Measurements from ENCODE around the gene GSTO2. TPM values are rescaled to one million over a fixed set of nuclear protein-coding genes. Genes with fewer than 3 reads are reported as not detected.

GSTO2 gene
- total RNA-seq, 1 donor from 2014 or later: 5.9 TPM

- no peak overlapping the region for H3K4me3 Mint-ChIP-seq (ENCODE audit: unreplicated experiment)
- no peaks in the 10 kb centered on the region for H3K36me3 Mint-ChIP-seq (ENCODE audit: low read depth, unreplicated experiment)
- no peaks in the 10 kb centered on the region for H3K9me3 Mint-ChIP-seq (ENCODE audit: unreplicated experiment)
- TF ChIP-seq CTCF (IDR thresholded peaks at IDR 0.05; ENCODE audit: unreplicated experiment): no peak
- H3K27me3 Mint-ChIP-seq (ENCODE audit: unreplicated experiment): no peaks in the 10 kb centered on the region
- peaks cover 2% of the 10 kb centered on the region for H3K4me1 Mint-ChIP-seq (ENCODE audit: unreplicated experiment)
- DNase-seq (ENCODE audit: low spot score): no peak
- no peak overlapping the region for H3K27ac Mint-ChIP-seq (ENCODE audit: unreplicated experiment)
These were observed 8.8 kb downstream of the GSTO2 start for GRCh38 chr10:104277785-104278184.

- TF ChIP-seq CTCF (IDR thresholded peaks at IDR 0.05; ENCODE audit: unreplicated experiment): no peak
- Mint-ChIP-seq H3K27ac (ENCODE audit: unreplicated experiment) (no peak overlapping the region), H3K4me1 (ENCODE audit: unreplicated experiment) (peaks cover 2% of the 10 kb centered on the region), H3K4me3 (ENCODE audit: unreplicated experiment) (no peak overlapping the region), H3K36me3 (ENCODE audit: low read depth, unreplicated experiment) (no peaks in the 10 kb centered on the region), H3K27me3 (ENCODE audit: unreplicated experiment) (no peaks in the 10 kb centered on the region), H3K9me3 (ENCODE audit: unreplicated experiment) (no peaks in the 10 kb centered on the region)
- no peak for DNase-seq (ENCODE audit: low spot score)
These were observed 10.7 kb downstream of the GSTO2 start for GRCh38 chr10:104279550-104280259.

GRCh38 chr10:104281694-104282093 lies 12.7 kb downstream of the GSTO2 start:
- DNase-seq (ENCODE audit: low spot score): no peak
- no peaks in the 10 kb centered on the region for H3K27me3 Mint-ChIP-seq (ENCODE audit: unreplicated experiment)

GRCh38 chr10:104284846-104285245 lies 15.9 kb downstream of the GSTO2 start:
- Mint-ChIP-seq H3K9me3 (ENCODE audit: unreplicated experiment) (no peaks in the 10 kb centered on the region), H3K4me3 (ENCODE audit: unreplicated experiment) (no peak overlapping the region), H3K27ac (ENCODE audit: unreplicated experiment) (no peak overlapping the region), H3K27me3 (ENCODE audit: unreplicated experiment) (no peaks in the 10 kb centered on the region), H3K36me3 (ENCODE audit: low read depth, unreplicated experiment) (no peaks in the 10 kb centered on the region), H3K4me1 (ENCODE audit: unreplicated experiment) (no peaks in the 10 kb centered on the region)
- DNase-seq (ENCODE audit: low spot score): no peak
- TF ChIP-seq CTCF (IDR thresholded peaks at IDR 0.05; ENCODE audit: unreplicated experiment): no peak

More at GRCh38 chr10:104281694-104282093, 12.7 kb downstream of the GSTO2 start:
- H3K4me1 Mint-ChIP-seq (ENCODE audit: unreplicated experiment): no peaks in the 10 kb centered on the region
- no peak for TF ChIP-seq CTCF (IDR thresholded peaks at IDR 0.05; ENCODE audit: unreplicated experiment)
- H3K4me3 Mint-ChIP-seq (ENCODE audit: unreplicated experiment): no peak overlapping the region
- H3K9me3 Mint-ChIP-seq (ENCODE audit: unreplicated experiment): no peaks in the 10 kb centered on the region
- no peak overlapping the region for H3K27ac Mint-ChIP-seq (ENCODE audit: unreplicated experiment)
- H3K36me3 Mint-ChIP-seq (ENCODE audit: low read depth, unreplicated experiment): no peaks in the 10 kb centered on the region

- H3K4me1 Mint-ChIP-seq (ENCODE audit: unreplicated experiment): no peaks in the 10 kb centered on the region
- H3K36me3 Mint-ChIP-seq (ENCODE audit: low read depth, unreplicated experiment): no peaks in the 10 kb centered on the region
- TF ChIP-seq CTCF (IDR thresholded peaks at IDR 0.05; ENCODE audit: unreplicated experiment): no peak
- no peaks in the 10 kb centered on the region for H3K9me3 Mint-ChIP-seq (ENCODE audit: unreplicated experiment)
- no peak overlapping the region for H3K4me3 Mint-ChIP-seq (ENCODE audit: unreplicated experiment)
- DNase-seq (ENCODE audit: low spot score): no peak
- no peaks in the 10 kb centered on the region for H3K27me3 Mint-ChIP-seq (ENCODE audit: unreplicated experiment)
- H3K27ac Mint-ChIP-seq (ENCODE audit: unreplicated experiment): no peak overlapping the region
These were observed 18.0 kb downstream of the GSTO2 start for GRCh38 chr10:104286939-104287338.

Measured in endothelial cell (in vitro differentiated cells).